Panc1 (cell line): ENCODE measurements around the gene TREM2. TPM values are rescaled to one million over a fixed set of nuclear protein-coding genes. Genes with fewer than 3 reads are reported as not detected.

Experiments used
- ATAC-seq: fragments of 200-7000 bp; cut with Tn5 transposase; 2 replicates; pipeline ENCODE4 v1.9.1; 2020; ENCODE audit warnings: mild to moderate bottlenecking, moderate library complexity
- BruUV-seq: library from RNA; stranded (reverse); fragments of 400-500 nt; replicated peaks from 2 replicates; lab custom pipeline; 2021; lab: Mats Ljungman, UMichigan
- CTCF ChIA-PET: fragments of 300-600 bp; sonication (Branson Sonifier 250); formaldehyde crosslinking; loops from one replicate; lab custom pipeline; 2022; ENCODE audit warnings: antibody characterized with exemption; lab: Charles Lee
- POLR2A ChIA-PET: fragments of 300-600 bp; sonication (Branson Sonifier 250); formaldehyde crosslinking; loops from one replicate; lab custom pipeline; 2022; ENCODE audit warnings: antibody characterized with exemption; lab: Charles Lee
- DNase-seq: peaks from one replicate; pipeline ENCODE4 v3.0.0-alpha.2; 2010; ENCODE audit warnings: low read depth, low spot score
- H3K27ac ChIP-seq: 2 replicates; pipeline ENCODE4 v1.5.1; 2011; ENCODE audit warnings: mild to moderate bottlenecking, low read length, inconsistent platforms
- H3K27me3 ChIP-seq: fragments of 200-500 bp; sonication (Bioruptor generic); 2 replicates; pipeline ENCODE4 v1.6.0; 2014; ENCODE audit warnings: low read length, inconsistent platforms; ENCODE audit not compliant: control insufficient read depth, insufficient read depth
- H3K36me3 ChIP-seq: fragments of 200-500 bp; sonication (Bioruptor generic); 2 replicates; pipeline ENCODE4 v1.5.1; 2014; ENCODE audit warnings: inconsistent platforms, mild to moderate bottlenecking, low read length, moderate library complexity; ENCODE audit not compliant: control insufficient read depth, insufficient read depth
- H3K4me1 ChIP-seq: 2 replicates; pipeline ENCODE4 v1.5.1; 2011; ENCODE audit warnings: inconsistent platforms, mild to moderate bottlenecking, low read length, moderate library complexity; ENCODE audit not compliant: control insufficient read depth, insufficient read depth
- H3K4me3 ChIP-seq, 2 experiments: 2 replicates each; pipeline ENCODE4 v1.5.1; 2011 to 2012; ENCODE audit warnings: low read depth in 2 of 2, low read length in 2 of 2, mild to moderate bottlenecking in 2 of 2, inconsistent platforms in 1 of 2, moderate library complexity in 1 of 2
- H3K9me3 ChIP-seq: fragments of 200-500 bp; sonication (Bioruptor generic); 2 replicates; pipeline ENCODE4 v1.5.1; 2014; ENCODE audit warnings: low read depth, mild to moderate bottlenecking, inconsistent platforms, low read length, moderate library complexity; ENCODE audit not compliant: control insufficient read depth, insufficient read depth
- POLR2AphosphoS5 ChIP-seq: IDR thresholded peaks from 2 replicates; pipeline ENCODE4 v1.6.1; 2012; ENCODE audit warnings: mild to moderate bottlenecking, low read depth, low read length, moderate library complexity
- SIN3A ChIP-seq: IDR thresholded peaks from 2 replicates; pipeline ENCODE4 v1.6.1; 2012; ENCODE audit warnings: low read depth, mild to moderate bottlenecking, low read length, moderate library complexity, borderline replicate concordance; ENCODE audit not compliant: insufficient read depth
- TCF7L2 ChIP-seq: IDR thresholded peaks from 2 replicates; pipeline ENCODE4 v1.6.1; 2011; ENCODE audit warnings: mild to moderate bottlenecking, low read depth, low read length, inconsistent platforms
- in situ Hi-C: cut with HindIII; loops from 2 replicates; pipeline ENCODE4 v1.10.0; 2016; ENCODE audit warnings: low sequenced_read_pairs, low pct_unique_long_range_greater_than_20kb
- intact Hi-C: fragments of 100-400 bp; cut with micrococcal nuclease; formaldehyde crosslinking; loops from one replicate; pipeline ENCODE4 v1.10.0; 2022; ENCODE audit not compliant: unreplicated experiment
- total RNA-seq: library from RNA; stranded (reverse); gene quantifications from one replicate; pipeline ENCODE4 v1.2.1, GENCODE V29; 2021; ENCODE audit not compliant: unreplicated experiment
- TF ChIP-seq, protein P1 (sequence below): fragments of 450-650 bp; IDR thresholded peaks from 2 replicates; pipeline ENCODE4 v1.5.1; 2017; ENCODE audit warnings: mild to moderate bottlenecking
- TF ChIP-seq, protein P2 (sequence below), 2 experiments: IDR thresholded peaks; 2 replicates each; pipeline ENCODE4 v1.6.1; 2011 to 2012; ENCODE audit warnings: low read depth in 2 of 2, control low read depth in 1 of 2, low read length in 1 of 2, mild to moderate bottlenecking in 1 of 2, moderate library complexity in 1 of 2; ENCODE audit not compliant: insufficient read depth in 1 of 2

TREM2 gene
- total RNA-seq, 1 experiment from 2014 or later = not detected

DNA sequence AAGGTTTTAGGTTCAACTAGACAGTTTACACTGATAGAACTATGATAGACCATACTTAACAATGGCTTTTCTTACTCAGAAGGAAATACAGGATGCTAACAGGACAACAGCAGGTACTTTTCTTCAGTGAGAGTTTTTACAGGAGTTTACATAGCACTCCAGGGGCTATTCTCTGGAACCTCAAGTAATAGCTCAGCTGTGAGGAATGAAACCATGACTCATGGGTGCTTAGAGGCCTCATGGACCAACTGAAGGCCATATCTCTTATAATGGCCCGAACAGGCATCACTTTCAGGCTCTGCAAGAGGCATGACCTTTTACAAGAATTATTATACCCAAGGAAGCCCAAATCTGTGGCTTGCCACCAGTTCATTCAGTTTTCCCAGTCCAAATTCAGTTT is 40.5 kb downstream of the TREM2 start:
- Histone ChIP-seq H3K27ac (no peak overlapping the region), H3K4me1 (no peaks in the 10 kb centered on the region)
- TF ChIP-seq, protein P1, sequence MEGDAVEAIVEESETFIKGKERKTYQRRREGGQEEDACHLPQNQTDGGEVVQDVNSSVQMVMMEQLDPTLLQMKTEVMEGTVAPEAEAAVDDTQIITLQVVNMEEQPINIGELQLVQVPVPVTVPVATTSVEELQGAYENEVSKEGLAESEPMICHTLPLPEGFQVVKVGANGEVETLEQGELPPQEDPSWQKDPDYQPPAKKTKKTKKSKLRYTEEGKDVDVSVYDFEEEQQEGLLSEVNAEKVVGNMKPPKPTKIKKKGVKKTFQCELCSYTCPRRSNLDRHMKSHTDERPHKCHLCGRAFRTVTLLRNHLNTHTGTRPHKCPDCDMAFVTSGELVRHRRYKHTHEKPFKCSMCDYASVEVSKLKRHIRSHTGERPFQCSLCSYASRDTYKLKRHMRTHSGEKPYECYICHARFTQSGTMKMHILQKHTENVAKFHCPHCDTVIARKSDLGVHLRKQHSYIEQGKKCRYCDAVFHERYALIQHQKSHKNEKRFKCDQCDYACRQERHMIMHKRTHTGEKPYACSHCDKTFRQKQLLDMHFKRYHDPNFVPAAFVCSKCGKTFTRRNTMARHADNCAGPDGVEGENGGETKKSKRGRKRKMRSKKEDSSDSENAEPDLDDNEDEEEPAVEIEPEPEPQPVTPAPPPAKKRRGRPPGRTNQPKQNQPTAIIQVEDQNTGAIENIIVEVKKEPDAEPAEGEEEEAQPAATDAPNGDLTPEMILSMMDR = no peak
- TF ChIP-seq POLR2AphosphoS5 = no peak

DNA sequence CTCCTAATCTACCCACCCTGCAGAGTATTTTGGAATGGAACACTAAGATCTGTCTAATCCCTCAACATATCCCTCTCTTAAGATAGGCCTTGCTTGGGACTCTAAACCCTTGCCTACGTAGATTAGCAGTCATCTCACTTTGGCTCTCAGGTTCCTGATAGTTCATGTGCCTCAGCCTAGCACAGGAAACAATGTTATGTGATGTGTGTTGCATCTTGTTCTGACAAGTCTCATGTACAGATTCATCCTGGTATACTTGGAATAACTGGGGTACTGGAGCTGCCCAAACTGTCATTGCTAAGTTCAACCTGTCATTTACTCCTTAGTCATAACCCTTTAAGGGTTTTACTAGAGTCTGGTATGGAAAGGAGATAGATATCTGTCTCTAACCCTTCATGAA is 42.9 kb downstream of the TREM2 start:
- ChIA-PET CTCF (no interaction called here), POLR2A (no interaction called here)
- in situ Hi-C loops = no loop called here
- no peaks in the 10 kb centered on the region for H3K4me1 ChIP-seq
- H3K36me3 ChIP-seq = no peaks in the 10 kb centered on the region
- H3K27me3 ChIP-seq = no peaks in the 10 kb centered on the region; the same call in 1 of the 2 replicates
- ATAC-seq (no peak), DNase-seq (no peak)
- H3K4me3 ChIP-seq = no peak overlapping the region
- no TSS peak for BruUV-seq
- TF ChIP-seq SIN3A (no peak), TCF7L2 (no peak), POLR2AphosphoS5 (no peak)
- TF ChIP-seq, protein P1 = no peak
- TF ChIP-seq, protein P2, sequence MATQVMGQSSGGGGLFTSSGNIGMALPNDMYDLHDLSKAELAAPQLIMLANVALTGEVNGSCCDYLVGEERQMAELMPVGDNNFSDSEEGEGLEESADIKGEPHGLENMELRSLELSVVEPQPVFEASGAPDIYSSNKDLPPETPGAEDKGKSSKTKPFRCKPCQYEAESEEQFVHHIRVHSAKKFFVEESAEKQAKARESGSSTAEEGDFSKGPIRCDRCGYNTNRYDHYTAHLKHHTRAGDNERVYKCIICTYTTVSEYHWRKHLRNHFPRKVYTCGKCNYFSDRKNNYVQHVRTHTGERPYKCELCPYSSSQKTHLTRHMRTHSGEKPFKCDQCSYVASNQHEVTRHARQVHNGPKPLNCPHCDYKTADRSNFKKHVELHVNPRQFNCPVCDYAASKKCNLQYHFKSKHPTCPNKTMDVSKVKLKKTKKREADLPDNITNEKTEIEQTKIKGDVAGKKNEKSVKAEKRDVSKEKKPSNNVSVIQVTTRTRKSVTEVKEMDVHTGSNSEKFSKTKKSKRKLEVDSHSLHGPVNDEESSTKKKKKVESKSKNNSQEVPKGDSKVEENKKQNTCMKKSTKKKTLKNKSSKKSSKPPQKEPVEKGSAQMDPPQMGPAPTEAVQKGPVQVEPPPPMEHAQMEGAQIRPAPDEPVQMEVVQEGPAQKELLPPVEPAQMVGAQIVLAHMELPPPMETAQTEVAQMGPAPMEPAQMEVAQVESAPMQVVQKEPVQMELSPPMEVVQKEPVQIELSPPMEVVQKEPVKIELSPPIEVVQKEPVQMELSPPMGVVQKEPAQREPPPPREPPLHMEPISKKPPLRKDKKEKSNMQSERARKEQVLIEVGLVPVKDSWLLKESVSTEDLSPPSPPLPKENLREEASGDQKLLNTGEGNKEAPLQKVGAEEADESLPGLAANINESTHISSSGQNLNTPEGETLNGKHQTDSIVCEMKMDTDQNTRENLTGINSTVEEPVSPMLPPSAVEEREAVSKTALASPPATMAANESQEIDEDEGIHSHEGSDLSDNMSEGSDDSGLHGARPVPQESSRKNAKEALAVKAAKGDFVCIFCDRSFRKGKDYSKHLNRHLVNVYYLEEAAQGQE (IDR thresholded peaks at IDR 0.05; ENCODE audit: insufficient read depth in 1 of 2, low read depth in 2 of 2, low read length in 1 of 2) = no peak
- no peak overlapping the region for H3K27ac ChIP-seq
- no peaks in the 10 kb centered on the region for H3K9me3 ChIP-seq
- intact Hi-C loops = no loop called here

More for the DNA sequence above, 40.5 kb downstream of the TREM2 start:
- H3K4me3 ChIP-seq = no peak overlapping the region
- POLR2A ChIA-PET = no interaction called here
- no peak for ATAC-seq
- H3K9me3 ChIP-seq = no peaks in the 10 kb centered on the region
- in situ Hi-C loops (no loop called here), intact Hi-C loops (no loop called here)
- CTCF ChIA-PET = no interaction called here
- DNase-seq = no peak
- H3K36me3 ChIP-seq = no peaks in the 10 kb centered on the region
- BruUV-seq = no TSS peak
- no peaks in the 10 kb centered on the region for H3K27me3 ChIP-seq
